HG02588 (cell line): ENCODE results near the gene OBI1.

ENCODE experiments used
- ATAC-seq: cut with Tn5 transposase; IDR thresholded peaks from one replicate; pipeline ENCODE4 v1.9.1; 2021; ENCODE audit warnings: mild to moderate bottlenecking, moderate library complexity; ENCODE audit not compliant: unreplicated experiment

OBI1 gene

DNA sequence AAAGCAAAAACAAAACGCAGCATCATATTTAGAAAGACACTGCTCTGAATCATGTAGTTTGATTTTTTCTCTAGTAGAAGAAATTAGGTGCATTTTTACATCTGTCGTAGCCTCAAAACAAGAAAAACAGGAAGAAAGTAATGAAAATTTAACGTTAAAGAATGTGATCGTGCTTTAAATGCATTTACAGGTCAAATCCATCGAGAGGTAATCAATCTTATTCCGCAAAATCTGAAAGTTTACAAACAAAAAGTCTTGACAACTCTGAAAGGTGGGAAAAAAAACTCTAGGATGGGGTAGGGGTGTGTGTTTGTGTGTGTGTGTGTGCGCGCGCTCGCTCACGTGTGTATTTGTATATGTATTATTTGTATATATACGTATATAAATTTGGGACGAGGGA, 65.8 kb downstream of the OBI1 start:
- no peak for ATAC-seq

DNA sequence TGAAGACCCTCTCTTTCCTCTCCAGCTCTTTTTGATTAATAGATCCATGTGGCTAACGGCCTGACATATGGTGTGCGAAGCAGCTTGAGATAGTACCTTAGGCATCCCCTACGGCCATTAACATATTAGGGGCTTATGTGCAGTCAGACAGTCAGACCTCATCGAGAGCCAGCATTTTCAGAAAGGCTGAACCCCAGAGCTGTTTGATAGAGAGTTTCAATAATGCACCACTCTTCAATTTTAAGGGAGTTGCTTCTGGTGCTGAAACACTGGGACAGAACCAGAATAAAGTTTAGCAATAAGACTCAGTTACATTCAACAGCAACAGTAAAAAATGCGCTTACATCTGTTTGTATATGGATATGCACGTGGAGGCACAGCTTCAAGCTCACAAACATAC, 66.4 kb downstream of the OBI1 start:
- ATAC-seq = no peak

DNA sequence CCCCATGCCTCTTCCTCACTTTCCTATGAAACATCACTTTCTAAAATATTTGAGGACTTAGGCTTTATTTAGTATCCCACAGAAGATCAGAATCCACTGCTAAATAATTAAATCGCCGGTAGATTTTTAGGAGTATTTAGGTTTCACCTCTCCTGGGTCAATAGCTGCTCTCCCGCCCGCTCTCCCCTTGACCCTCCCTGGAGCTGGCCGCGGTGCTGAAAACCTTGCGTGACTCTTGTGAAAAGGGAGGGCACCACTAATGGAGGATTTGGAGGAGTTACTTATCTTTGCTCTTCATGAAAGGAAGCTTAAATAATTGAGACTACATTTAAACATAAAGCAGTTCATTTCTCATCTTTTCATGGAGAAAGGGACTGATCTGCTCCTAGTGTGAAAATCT, 69.7 kb downstream of the OBI1 start:
- ATAC-seq = no peak

GRCh38 chr13:78587395-78587794, 71.6 kb downstream of the OBI1 start:
- no peak for ATAC-seq

DNA sequence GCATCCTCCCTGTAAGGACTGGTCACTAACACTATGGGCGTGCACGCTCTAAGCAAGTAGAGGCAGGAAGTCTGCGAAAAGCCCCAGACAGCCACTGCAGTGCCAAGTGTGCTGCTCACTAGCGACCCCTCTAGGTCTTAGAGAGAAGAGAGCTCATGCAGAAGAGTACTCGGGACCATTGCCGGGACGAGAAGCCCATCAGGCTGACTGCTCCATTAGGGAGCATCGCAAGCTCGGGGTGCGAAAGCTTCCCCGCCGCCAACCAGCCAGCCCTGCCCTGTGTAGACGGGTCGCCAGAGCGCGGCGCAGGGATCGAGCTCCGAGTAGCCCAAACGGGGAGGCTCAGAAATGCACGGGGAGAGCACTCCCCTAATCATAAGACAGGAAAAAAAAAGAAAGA, 72.2 kb downstream of the OBI1 start:
- ATAC-seq = no peak

DNA sequence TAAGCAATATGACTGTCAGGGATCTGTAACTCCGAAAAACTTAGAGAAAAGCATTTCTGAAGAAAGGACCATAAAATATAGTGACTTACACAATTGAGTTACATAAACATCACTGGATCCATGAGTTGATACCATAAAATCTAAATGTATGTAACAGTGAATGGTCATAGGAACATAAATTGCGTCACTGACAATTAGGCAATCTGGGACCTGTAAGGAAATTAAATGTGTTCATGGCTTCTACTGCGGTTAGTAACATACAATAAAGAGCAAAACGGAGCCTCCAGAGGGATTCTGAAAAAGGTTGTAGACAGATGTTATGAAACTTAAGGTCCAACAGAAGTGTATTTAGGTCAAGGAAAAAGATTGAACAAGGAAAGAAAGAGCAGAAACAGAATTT, 82.7 kb downstream of the OBI1 start:
- no peak for ATAC-seq

- ATAC-seq = no peak
These were observed 86.5 kb downstream of the OBI1 start for GRCh38 chr13:78572459-78572858.

DNA sequence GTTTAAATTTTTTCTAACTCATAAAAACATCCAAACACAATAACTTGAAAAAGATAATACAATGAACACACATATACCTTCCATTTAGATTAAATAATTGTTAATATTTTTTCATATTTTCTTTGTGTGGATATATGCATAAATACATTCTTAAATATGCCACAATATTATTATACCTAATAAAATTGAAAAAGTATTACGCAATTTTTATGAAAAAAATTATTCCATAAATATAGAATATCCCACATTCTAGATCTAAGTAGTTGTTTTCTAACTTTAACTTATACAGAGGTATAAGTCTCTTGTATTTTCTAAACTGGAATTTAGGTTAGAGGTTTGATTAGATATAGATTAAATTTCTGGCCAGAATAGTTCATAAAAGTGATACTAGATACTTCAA, 89.9 kb downstream of the OBI1 start:
- no peak for ATAC-seq

DNA sequence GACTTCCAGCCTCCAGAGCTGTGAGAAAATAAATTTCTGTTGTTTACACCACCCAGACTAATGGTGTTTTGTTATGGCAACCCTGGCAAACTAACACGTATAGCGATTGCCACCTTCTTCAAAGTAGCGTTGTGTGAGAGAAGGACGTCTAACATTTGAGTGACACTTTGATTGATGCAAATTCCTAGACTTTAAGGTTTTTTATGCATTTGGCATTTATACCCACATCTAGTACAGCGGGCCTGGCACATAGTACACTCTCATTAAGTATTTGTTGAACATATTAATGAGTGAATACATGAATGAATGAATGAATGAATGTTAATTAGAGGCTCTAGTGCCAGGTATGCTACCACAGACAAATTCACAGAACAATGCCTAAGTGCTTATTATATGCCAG, 92.3 kb downstream of the OBI1 start:
- ATAC-seq = no peak
